Middle frontal gyrus (tissue), 1 donor: ENCODE data around the gene KIAA0040.

Experiments
- DNase-seq: peaks from one replicate; pipeline ENCODE4 v3.0.0-alpha.2; 2015; ENCODE audit warnings: low spot score; ENCODE audit errors: extremely low spot score

The KIAA0040 gene

GRCh38 chr1:175192630-175193526 lies at the start of gene KIAA0040:
Gene KIAA0040 (minus strand): TSS chr1:175192776. CDS start chr1:175161013, 31,763 bp downstream.
- no peak for DNase-seq

- no peak for DNase-seq
These were observed 44.8 kb upstream of the KIAA0040 start for GRCh38 chr1:175237389-175237788.

- no peak for DNase-seq
These were observed 42.1 kb upstream of the KIAA0040 start for GRCh38 chr1:175234639-175235038.

- DNase-seq, result no peak
These were observed 39.8 kb upstream of the KIAA0040 start for GRCh38 chr1:175232335-175232734.

- no peak for DNase-seq
These were observed 33.2 kb upstream of the KIAA0040 start for GRCh38 chr1:175225805-175226129.

GRCh38 chr1:175222296-175222938 lies 29.8 kb upstream of the KIAA0040 start:
- no peak for DNase-seq

GRCh38 chr1:175221557-175222175 lies 29.1 kb upstream of the KIAA0040 start:
- no peak for DNase-seq

- no peak for DNase-seq
These were observed 28.4 kb upstream of the KIAA0040 start for GRCh38 chr1:175220853-175221556.

- DNase-seq, result no peak
These were observed 27.2 kb upstream of the KIAA0040 start for GRCh38 chr1:175219774-175220173.

- no peak for DNase-seq
These were observed 26.3 kb upstream of the KIAA0040 start for GRCh38 chr1:175218786-175219434.

- DNase-seq, result no peak
These were observed 25.4 kb upstream of the KIAA0040 start for GRCh38 chr1:175217721-175218531.

GRCh38 chr1:175216444-175216843 lies 23.9 kb upstream of the KIAA0040 start:
- no peak for DNase-seq

- no peak for DNase-seq
These were observed 19.1 kb upstream of the KIAA0040 start for GRCh38 chr1:175211656-175212055.

- no peak for DNase-seq
These were observed 18.2 kb upstream of the KIAA0040 start for GRCh38 chr1:175210744-175211143.

- DNase-seq, result no peak
These were observed 16.9 kb upstream of the KIAA0040 start for GRCh38 chr1:175209493-175209921.

- DNase-seq, result no peak
These were observed 16.4 kb upstream of the KIAA0040 start for GRCh38 chr1:175208773-175209492.

- no peak for DNase-seq
These were observed 15.4 kb upstream of the KIAA0040 start for GRCh38 chr1:175207971-175208370.

- DNase-seq, result no peak
These were observed 14.1 kb upstream of the KIAA0040 start for GRCh38 chr1:175206687-175207086.

GRCh38 chr1:175204330-175204729 lies 11.8 kb upstream of the KIAA0040 start:
- peak; percentile 18 for DNase-seq
